HG03108 (cell line): ENCODE data around the gene CD200.

Experiments used
- ATAC-seq: cut with Tn5 transposase; IDR thresholded peaks from one replicate; pipeline ENCODE4 v1.9.1; 2021; ENCODE audit warnings: moderate library complexity; ENCODE audit not compliant: unreplicated experiment

CD200 gene

GRCh38 chr3:112331851-112332250 lies 1.1 kb upstream of the CD200 start:
- no peak for ATAC-seq

- ATAC-seq: no peak
Measured at GRCh38 chr3:112333381-112334317, 693 bp downstream of the CD200 start.

GRCh38 chr3:112334691-112335433 lies 1.9 kb downstream of the CD200 start:
- no peak for ATAC-seq

DNA sequence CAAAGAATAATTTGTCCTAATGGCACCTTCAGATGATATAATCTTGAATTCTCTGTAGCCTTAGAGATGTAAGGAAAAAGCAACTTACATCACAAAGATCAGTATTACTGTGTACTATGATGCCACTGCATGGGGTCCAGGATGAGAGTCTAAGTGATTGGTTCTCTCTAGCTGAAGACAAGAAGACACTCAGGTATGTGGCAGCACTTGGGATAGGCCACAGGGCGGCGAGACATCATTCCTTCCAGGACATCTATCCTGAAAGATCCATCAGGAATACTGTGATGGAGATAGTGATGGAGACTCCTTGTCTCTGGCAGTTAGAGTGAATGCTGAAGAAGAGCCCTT lies 2.5 kb downstream of the CD200 start:
- no peak for ATAC-seq

DNA sequence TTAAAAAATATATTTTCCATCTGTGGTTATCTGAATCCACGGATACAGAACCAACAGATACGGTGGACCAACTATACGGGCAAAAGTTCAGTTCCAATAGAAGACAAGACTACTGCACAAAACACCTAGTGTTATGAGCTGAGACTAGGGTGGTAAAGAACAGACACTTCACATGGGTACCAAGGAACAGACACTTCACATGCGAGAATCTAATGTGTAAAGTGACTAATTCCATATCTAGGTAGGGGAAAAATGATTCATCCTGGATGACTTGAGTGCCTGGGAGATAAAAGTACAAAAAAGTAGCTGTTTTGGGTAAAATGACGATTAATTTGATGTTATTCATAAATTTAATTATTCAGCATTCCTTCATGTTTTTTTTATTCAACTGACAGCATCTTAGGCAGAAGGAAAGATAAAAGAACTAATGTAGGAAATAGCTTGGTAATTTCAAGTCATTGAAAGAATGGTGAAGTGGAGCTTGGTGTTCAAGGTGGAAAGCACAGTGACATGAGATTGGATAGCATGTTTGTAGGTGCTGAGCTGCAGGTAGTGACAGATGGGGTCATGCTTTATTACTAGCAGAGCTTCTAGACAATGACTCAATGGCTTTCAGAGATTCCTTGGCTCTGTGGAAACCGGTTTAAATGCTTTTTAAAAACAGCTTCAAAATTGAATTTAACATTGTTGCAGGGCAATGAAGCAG lies 5.2 kb downstream of the CD200 start:
- ATAC-seq: no peak

DNA sequence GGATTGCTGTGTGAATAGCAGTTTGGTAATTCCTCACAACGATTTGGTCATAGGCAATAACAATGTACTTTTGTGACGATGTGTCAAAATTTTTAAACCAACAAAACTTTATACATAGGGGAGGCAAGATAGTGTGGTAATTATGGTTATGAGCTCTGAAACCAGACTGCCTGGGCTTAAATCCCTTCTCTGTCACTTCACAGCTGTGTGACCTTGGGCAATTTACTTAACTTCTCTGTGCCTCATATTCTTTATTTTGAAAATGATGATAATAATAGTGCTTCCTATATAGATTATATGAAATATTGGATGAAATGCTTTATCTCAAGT lies 5.7 kb downstream of the CD200 start:
- ATAC-seq: no peak

- no peak for ATAC-seq
Measured at GRCh38 chr3:112339134-112339533, 6.2 kb downstream of the CD200 start.

DNA sequence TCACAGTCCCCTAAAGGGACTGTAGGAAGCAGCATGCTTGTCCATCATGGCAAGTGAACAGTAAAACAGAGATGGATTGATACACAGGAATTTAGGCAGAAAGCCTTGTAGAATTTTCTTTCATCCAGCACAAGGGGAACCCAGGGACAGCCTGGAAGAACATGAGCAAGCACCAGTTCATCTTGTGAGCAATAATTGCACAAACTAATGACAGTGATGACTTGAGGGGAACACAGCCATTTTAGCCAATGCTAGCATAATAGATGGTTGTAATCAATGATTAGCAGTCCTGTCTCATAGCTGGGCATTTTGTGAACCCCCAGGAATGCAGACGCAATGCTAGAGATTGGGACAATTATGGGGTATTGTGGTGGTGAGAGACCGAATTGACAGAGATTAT lies 6.7 kb downstream of the CD200 start:
- no peak for ATAC-seq

DNA sequence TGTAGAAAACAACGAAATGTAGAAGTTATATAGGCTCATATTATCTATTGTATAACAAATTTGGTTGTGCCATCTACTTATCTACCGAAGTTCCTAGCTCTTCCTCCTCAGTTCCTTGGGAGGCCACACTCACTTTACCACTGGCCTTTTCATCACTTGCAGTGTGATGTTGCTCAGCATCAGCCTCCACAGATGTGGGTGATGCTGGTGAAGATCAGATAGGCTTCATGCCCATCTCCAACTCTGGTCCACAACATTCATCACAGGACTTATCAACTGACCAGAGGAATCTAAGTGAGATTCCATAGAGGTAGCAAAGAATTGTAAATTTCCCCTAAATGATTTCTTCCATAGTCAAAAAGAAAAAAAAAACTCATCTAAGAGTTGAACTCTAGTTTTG lies 8.4 kb downstream of the CD200 start:
- ATAC-seq: no peak

DNA sequence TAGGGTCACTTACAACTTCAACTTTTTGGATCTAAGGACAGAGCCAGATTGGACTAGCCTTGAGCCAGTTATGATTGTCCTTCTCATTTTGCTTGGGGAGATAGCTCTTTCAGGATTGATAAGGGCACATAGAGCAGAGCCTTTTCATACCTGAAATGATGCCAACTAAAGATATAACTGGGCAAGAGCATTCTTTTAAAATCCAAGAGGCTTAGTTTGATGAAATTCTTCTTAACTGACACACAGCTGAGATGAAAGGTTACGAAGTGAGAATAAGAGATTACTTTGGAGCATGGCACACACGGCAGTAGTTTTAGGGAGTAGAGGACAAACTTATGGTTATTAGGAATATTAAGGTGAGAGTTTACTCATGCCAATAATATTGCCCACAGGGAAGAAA lies 12.7 kb downstream of the CD200 start:
- no peak for ATAC-seq

DNA sequence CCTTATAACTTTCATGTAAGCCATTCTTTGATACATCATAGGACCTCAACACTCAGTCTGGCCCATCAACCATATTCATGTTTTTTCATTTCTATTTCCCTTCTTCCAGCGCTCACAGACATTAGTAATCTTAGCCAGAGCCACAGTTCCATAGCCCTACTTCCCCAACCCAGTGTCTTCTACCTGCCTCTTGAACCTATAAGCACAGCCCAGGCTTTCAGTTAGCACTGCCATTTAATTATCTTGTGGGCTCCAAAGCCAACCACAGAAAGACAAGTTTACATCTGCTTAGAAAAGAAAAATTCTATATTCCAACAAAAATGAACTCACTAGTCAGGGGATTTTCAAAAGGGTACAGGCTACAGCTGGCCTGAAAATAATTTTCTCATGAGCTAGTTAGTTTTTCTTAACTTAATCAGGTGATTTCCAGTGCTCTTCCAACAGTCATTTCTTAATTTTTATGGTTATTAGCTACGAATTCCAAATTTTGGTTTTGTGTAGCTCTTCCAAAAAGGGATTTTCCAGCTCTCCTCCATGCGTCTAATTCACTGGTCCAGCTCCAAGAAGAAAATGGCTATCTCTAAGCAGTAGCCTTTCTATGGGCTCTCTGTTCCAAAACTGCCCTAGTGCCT lies 13.7 kb downstream of the CD200 start:
- ATAC-seq: no peak

DNA sequence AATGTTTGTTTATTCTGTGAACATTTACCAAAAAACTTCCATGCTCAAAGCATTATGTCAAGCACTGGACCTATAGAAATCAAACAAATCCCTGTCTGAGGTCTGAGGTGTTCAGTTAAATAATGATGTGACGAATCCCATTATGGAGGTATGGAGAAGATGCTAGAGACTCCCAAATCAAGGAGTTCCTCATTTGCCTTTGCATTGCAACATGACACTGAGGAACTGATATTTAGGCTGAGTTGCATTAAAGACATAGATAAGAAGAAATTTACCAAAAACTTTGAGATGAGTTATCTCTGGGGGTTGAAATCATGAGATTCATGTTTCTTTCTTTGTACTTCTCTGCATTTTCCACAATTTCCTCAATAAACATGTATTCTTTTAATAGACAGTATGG lies 16.0 kb downstream of the CD200 start:
- no peak for ATAC-seq

DNA sequence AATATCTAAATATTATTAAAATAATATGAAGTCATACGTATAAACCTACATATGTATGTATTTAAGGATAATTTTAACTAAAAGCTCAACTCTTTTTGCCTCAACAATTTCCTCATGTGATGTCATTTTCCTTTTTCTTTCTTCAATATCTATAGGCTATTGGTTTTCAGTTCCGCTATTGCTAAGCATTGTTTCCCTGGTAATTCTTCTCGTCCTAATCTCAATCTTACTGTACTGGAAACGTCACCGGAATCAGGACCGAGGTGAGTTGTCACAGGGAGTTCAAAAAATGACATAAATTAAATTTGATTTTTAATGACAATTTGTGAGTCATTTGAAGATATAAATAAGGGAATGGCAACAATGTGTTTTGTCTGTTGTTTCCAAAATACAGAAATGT lies 16.6 kb downstream of the CD200 start:
- no peak for ATAC-seq

DNA sequence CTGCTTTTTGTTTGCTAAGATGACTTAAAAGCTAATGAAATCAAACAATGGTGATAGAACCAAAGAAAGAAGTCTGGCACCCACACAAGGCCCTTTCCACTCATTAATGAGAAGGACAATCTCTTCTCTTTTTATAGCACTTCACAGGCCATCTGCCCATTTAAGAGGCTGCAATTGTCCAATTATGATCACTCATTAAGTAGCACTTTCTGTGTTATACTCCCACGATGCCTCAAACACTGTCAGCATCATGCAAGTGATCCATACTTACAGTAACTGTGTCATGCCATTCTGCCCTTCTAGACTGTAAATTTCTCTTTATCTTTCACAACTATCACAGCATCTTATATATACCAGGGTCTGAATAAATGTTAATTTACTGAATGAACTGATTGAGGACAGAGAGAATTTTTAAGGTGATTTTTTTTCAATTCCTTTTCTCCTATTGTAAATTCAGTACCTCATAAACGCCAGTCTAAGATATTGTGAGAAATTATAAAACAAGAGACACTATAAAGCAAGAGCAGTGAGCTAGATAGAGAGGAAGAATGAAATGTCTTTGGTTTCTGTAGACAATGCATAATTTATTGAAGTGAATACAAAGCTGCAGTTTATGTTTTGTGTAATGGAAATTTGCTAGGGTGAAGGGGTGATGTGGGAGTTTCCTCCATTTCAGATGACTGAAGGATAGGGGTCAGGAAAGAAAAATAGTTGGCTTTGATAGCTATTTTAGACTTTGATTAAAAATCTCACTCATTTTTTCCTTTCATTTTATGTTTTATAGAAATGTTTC lies 17.3 kb downstream of the CD200 start:
- no peak for ATAC-seq

DNA sequence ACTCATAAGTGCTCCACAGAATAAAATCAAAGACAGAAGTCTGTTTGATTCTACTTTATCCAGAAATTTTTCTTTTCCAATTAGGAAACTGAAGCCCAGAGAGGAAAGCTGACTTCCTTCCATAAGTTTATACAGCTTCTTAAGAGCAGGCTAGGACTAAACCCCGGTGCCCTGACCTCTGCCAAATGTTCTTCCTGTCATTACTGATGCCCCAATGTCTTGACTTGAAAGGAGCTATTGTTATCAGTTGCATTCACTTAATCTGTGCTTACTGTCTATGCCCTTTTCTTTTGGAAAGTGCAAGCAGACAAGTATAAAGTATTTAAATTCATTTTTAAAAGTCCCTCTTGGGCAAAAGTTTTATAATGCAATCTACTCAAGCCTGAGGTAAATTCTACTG lies 18.1 kb downstream of the CD200 start:
- no peak for ATAC-seq

- no peak for ATAC-seq
Measured at GRCh38 chr3:112351823-112352222, 18.9 kb downstream of the CD200 start.

DNA sequence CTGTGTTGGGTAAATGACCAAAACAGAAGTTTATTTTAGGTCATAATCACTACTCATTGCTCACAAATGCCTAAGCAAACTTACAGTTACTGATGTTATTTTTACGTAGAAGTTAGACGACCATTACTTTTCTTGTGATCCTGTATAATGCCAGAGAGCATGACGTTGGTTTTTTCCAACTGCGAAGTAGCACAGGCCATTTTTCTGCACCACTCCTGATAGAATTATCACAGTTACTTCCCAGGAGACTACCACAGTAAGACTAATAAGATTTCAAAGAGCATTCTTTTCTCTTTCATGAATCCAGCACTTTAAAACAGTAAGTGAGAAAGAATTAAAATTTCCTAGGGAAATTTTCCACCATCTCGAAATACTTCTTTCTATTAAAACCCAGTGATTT lies 19.8 kb downstream of the CD200 start:
- no peak for ATAC-seq

DNA sequence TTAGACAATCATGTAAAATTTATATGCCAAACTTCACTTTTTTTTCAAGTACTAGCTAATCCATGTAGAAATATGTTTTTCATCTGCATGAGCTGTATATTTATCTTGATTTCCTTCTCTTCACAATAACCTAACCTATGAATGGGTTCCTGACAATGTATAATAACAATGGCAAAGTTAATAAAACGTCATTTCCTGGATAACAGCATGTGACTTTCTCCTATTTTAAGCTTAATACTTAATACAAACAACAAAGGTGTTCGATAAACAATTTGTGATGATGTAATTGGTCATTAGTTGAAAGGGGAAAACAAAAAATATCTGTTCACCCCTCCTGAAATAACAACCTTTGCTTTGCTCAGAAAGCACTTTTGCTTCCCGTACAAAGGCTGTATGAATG lies 20.4 kb downstream of the CD200 start:
- no peak for ATAC-seq

GRCh38 chr3:112354642-112355306 lies 21.8 kb downstream of the CD200 start:
- no peak for ATAC-seq

DNA sequence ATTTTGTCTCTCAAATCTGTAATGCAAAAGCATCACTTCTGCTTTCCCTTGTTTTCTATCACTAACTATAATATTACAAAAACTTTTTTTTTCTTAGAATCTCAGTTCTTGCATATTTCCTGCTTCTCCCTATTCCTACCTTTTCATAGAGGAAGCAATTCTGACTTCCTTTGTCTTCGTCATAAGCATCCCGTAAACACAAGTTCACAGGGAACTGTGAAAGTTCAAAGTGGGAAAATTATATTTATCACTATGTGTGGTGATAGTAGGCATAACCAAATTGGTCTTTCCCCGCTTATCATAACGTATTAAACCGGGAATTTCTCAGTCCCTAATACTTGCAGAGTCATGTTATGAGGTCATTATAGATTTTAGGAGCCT lies 22.3 kb downstream of the CD200 start:
- no peak for ATAC-seq
